CD4-positive, alpha-beta memory T cell (primary cell): Measurements from ENCODE around the gene PARP6. TPM values are rescaled to one million over a fixed set of nuclear protein-coding genes. Genes with fewer than 3 reads are reported as not detected.

ENCODE experiments used
- CTCF ChIA-PET: fragments of 350-600 bp; sonication (Branson Sonifier 250); formaldehyde crosslinking; loops from one replicate; lab custom pipeline; 2021; ENCODE audit warnings: inconsistent platforms; ENCODE audit not compliant: partially characterized antibody; lab: Charles Lee
- POLR2A ChIA-PET: fragments of 350-600 bp; sonication (Branson Sonifier 250); formaldehyde crosslinking; loops from one replicate; lab custom pipeline; 2021; ENCODE audit not compliant: partially characterized antibody; lab: Charles Lee
- DNase-seq, 5 donors: peaks; one replicate each; pipeline versions ENCODE4 v3.0.0 to v3.0.0-alpha.2; 2020 to 2022; ENCODE audit warnings: mixed read lengths in 1 of 5
- H3K27ac ChIP-seq: one replicate; pipeline ENCODE4 v1.7.0; 2013; ENCODE audit warnings: low read depth, low read length
- H3K27me3 ChIP-seq: 2 replicates; pipeline ENCODE4 v1.7.0; 2013; ENCODE audit warnings: mild to moderate bottlenecking, low read length, moderate library complexity; ENCODE audit not compliant: insufficient read depth
- H3K36me3 ChIP-seq: 2 replicates; pipeline ENCODE4 v1.7.0; 2013; ENCODE audit warnings: mild to moderate bottlenecking, low read length, moderate library complexity; ENCODE audit not compliant: insufficient read depth
- H3K4me1 ChIP-seq: 2 replicates; pipeline ENCODE4 v1.7.0; 2013; ENCODE audit warnings: mild to moderate bottlenecking, low read length, moderate library complexity; ENCODE audit not compliant: insufficient read depth
- H3K4me3 ChIP-seq, 2 donors: one replicate each; pipeline ENCODE4 v1.7.0; 2013; ENCODE audit warnings: low read length in 2 of 2, mild to moderate bottlenecking in 1 of 2
- H3K9me3 ChIP-seq, 2 donors: one replicate each; pipeline ENCODE4 v1.7.0; 2013; ENCODE audit warnings: low read length in 2 of 2, control low read depth in 1 of 2; ENCODE audit not compliant: control insufficient read depth in 1 of 2
- H3K27ac Mint-ChIP-seq, 7 donors: one replicate each; pipeline ENCODE4 v1.8.0; 2020 to 2021; ENCODE audit warnings: mixed read lengths in 7 of 7, mild to moderate bottlenecking in 6 of 7, inconsistent platforms in 3 of 7, moderate library complexity in 3 of 7
- H3K27me3 Mint-ChIP-seq, 2 donors: one replicate each; pipeline ENCODE4 v1.8.0; 2020 to 2021; ENCODE audit warnings: mixed read lengths in 2 of 2
- H3K36me3 Mint-ChIP-seq, 2 donors: one replicate each; pipeline ENCODE4 v1.8.0; 2020 to 2021; ENCODE audit warnings: mixed read lengths in 2 of 2, inconsistent platforms in 1 of 2, mild to moderate bottlenecking in 1 of 2
- H3K4me1 Mint-ChIP-seq, 4 donors: one replicate each; pipeline ENCODE4 v1.8.0; 2020 to 2021; ENCODE audit warnings: mixed read lengths in 4 of 4, mild to moderate bottlenecking in 1 of 4
- H3K4me3 Mint-ChIP-seq, 8 donors: one replicate each; pipeline ENCODE4 v1.8.0; 2020 to 2021; ENCODE audit warnings: mixed read lengths in 8 of 8, mild to moderate bottlenecking in 7 of 8, moderate library complexity in 6 of 8, inconsistent platforms in 3 of 8
- H3K9me3 Mint-ChIP-seq, 8 donors: one replicate each; pipeline ENCODE4 v1.8.0; 2020 to 2021; ENCODE audit warnings: mixed read lengths in 8 of 8, mild to moderate bottlenecking in 5 of 8, inconsistent platforms in 3 of 8, moderate library complexity in 1 of 8
- intact Hi-C: fragments of 100-400 bp; cut with micrococcal nuclease; formaldehyde crosslinking; loops from one replicate; pipeline ENCODE4 v1.15.1; 2023
- polyA plus RNA-seq, 2 donors: library from polyadenylated mRNA; unstranded; fragments of 300-500 nt; fragmentation: Illumina TruSeq; gene quantifications; one replicate each; pipeline ENCODE4 v1.2.3, GENCODE V29; 2021
- total RNA-seq, 2 experiments: library from RNA; stranded (reverse); gene quantifications; one replicate each; pipeline ENCODE4 v1.2.3, GENCODE V29; 2021

Gene PARP6
- total RNA-seq, result 100 to 1,000 TPM; 111 TPM
- 10 to 100 TPM in 1 of 2 donors, 1 to 10 TPM in 1; 7.5 to 34.0 TPM for polyA plus RNA-seq

- H3K4me1 Mint-ChIP-seq, result peaks cover 27 to 43% (median 36%) of the 10 kb centered on the region in 4 donors
- Histone ChIP-seq H3K27me3 (no peaks in the 10 kb centered on the region), H3K4me3 (peak within 1 kb of the TSS; percentile 26 to 65), H3K4me1 (peaks cover 34% of the 10 kb centered on the region), H3K36me3 (peaks cover 6% of the 10 kb centered on the region), H3K9me3 (no peaks in the 10 kb centered on the region), H3K27ac (peak within 1 kb of the TSS; percentile 87)
- H3K27me3 Mint-ChIP-seq, result no peaks in the 10 kb centered on the region
- H3K9me3 Mint-ChIP-seq, result peaks cover 0 to 1% (median 0%) of the 10 kb centered on the region in 8 donors
- peak; percentile 98 to 100 (median 100) for DNase-seq
- ChIA-PET POLR2A (interaction anchor here (1.2 to 2.9 kb wide), 5 partner anchors 12 to 201 kb away, joined by 3 to 39 read pairs (median 19); partner anchors contain the start of gene PKM), CTCF (interaction anchor here (1.0 to 3.1 kb wide), 7 partner anchors 11 to 77 kb away, joined by 3 to 36 read pairs (median 6); partner anchors contain the start of genes GRAMD2A and PKM)
- intact Hi-C loops, result loop anchor here (1.0 to 10.0 kb wide), 6 partner anchors 41 to 202 kb away; partner anchors contain the start of genes ARIH1, CELF6, GRAMD2A and HEXA
- H3K27ac Mint-ChIP-seq, result peak within 1 kb of the TSS; percentile 93 to 97 (median 95)
- peaks cover 8 to 10% of the 10 kb centered on the region in 2 donors for H3K36me3 Mint-ChIP-seq
- H3K4me3 Mint-ChIP-seq, result peak within 1 kb of the TSS; percentile 85 to 93 (median 88)
Observed at GRCh38 chr15:72272213-72272996, at the start of gene PARP6. Gene PARP6 (minus strand): TSS chr15:72272554. CDS start chr15:72267477, 5,077 bp downstream.

GRCh38 chr15:72319985-72320671 is 47.8 kb upstream of the PARP6 start, which contains the start of gene CELF6:
Gene CELF6 (minus strand): TSS chr15:72320157. CDS start chr15:72319874, 283 bp downstream.
- Mint-ChIP-seq H3K4me3 (peak within 1 kb of the TSS; percentile 70 to 92 (median 87)), H3K9me3 (peaks cover 0 to 11% (median 7%) of the 10 kb centered on the region in 8 donors), H3K36me3 (peaks cover 10 to 12% of the 10 kb centered on the region in 2 donors), H3K27ac (peak within 1 kb of the TSS; percentile 90 to 97 (median 92)), H3K4me1 (peaks cover 21 to 32% (median 25%) of the 10 kb centered on the region in 4 donors), H3K27me3 (no peaks in the 10 kb centered on the region)
- no peaks in the 10 kb centered on the region for H3K27me3 ChIP-seq
- CTCF ChIA-PET, result no interaction called here
- no peaks in the 10 kb centered on the region for H3K36me3 ChIP-seq
- H3K9me3 ChIP-seq, result no peaks in the 10 kb centered on the region
- peak within 1 kb of the TSS; percentile 44 for H3K27ac ChIP-seq
- POLR2A ChIA-PET, result interaction anchor here (0.9 kb wide), 1 partner anchor 56 kb away, joined by 4 read pairs; the partner anchor contains the start of gene HEXA
- intact Hi-C loops, result loop anchor here (1.0 to 10.0 kb wide), 3 partner anchors 48 to 365 kb away; partner anchors contain the start of genes ARIH1, BBS4, HIGD2B and PARP6
- peak within 1 kb of the TSS; percentile 29 to 59 for H3K4me3 ChIP-seq
- peaks cover 15% of the 10 kb centered on the region for H3K4me1 ChIP-seq
- DNase-seq, result peak; percentile 77 to 95 (median 80)

- intact Hi-C loops, result loop anchor here (10.0 kb wide), 2 partner anchors 155 to 365 kb away; partner anchors contain the start of genes ARIH1, BBS4 and HIGD2B
- Histone ChIP-seq H3K27ac (no peak overlapping the region), H3K27me3 (no peaks in the 10 kb centered on the region), H3K36me3 (no peaks in the 10 kb centered on the region), H3K4me1 (peaks cover 15% of the 10 kb centered on the region), H3K4me3 (no peak overlapping the region), H3K9me3 (no peaks in the 10 kb centered on the region)
- ChIA-PET POLR2A (interaction anchor here (0.9 kb wide), 1 partner anchor 57 kb away, joined by 4 read pairs; the partner anchor contains the start of gene HEXA), CTCF (no interaction called here)
- peak overlapping the region; percentile 64 to 86 (median 78) for H3K4me3 Mint-ChIP-seq
- H3K27ac Mint-ChIP-seq, result peak overlapping the region; percentile 37 to 97 (median 83)
- DNase-seq, result peak; percentile 40 to 54 (median 48)
- H3K36me3 Mint-ChIP-seq, result peaks cover 7 to 8% of the 10 kb centered on the region in 2 donors
- H3K9me3 Mint-ChIP-seq, result peaks cover 0 to 9% (median 5%) of the 10 kb centered on the region in 8 donors
- no peaks in the 10 kb centered on the region for H3K27me3 Mint-ChIP-seq
- H3K4me1 Mint-ChIP-seq, result peaks cover 21 to 32% (median 25%) of the 10 kb centered on the region in 4 donors
Observed at GRCh38 chr15:72319360-72319984, 47.1 kb upstream of the PARP6 start.

GRCh38 chr15:72318408-72318942 is 46.1 kb upstream of the PARP6 start:
- peaks cover 21 to 32% (median 26%) of the 10 kb centered on the region in 4 donors for H3K4me1 Mint-ChIP-seq
- Histone ChIP-seq H3K4me1 (peaks cover 15% of the 10 kb centered on the region), H3K36me3 (no peaks in the 10 kb centered on the region), H3K4me3 (no peak overlapping the region), H3K27me3 (no peaks in the 10 kb centered on the region), H3K27ac (no peak overlapping the region), H3K9me3 (no peaks in the 10 kb centered on the region)
- POLR2A ChIA-PET, result no interaction called here
- H3K9me3 Mint-ChIP-seq, result peaks cover 0 to 6% (median 0%) of the 10 kb centered on the region in 8 donors
- peak overlapping the region; percentile 41 to 86 (median 78) for H3K4me3 Mint-ChIP-seq
- CTCF ChIA-PET, result no interaction called here
- H3K27me3 Mint-ChIP-seq, result no peaks in the 10 kb centered on the region
- peaks cover 0 to 3% of the 10 kb centered on the region in 2 donors for H3K36me3 Mint-ChIP-seq
- DNase-seq, result no peak
- intact Hi-C loops, result loop anchor here (10.0 kb wide), 2 partner anchors 156 to 366 kb away; partner anchors contain the start of genes ARIH1, BBS4 and HIGD2B
- H3K27ac Mint-ChIP-seq, result peak overlapping the region; percentile 56 to 97 (median 80)

- CTCF ChIA-PET, result no interaction called here
- Histone ChIP-seq H3K9me3 (no peaks in the 10 kb centered on the region), H3K4me1 (peaks cover 7% of the 10 kb centered on the region), H3K27ac (no peak overlapping the region), H3K4me3 (no peak overlapping the region), H3K36me3 (no peaks in the 10 kb centered on the region), H3K27me3 (no peaks in the 10 kb centered on the region)
- H3K27ac Mint-ChIP-seq, result no peak overlapping the region
- H3K9me3 Mint-ChIP-seq, result peaks cover 0 to 3% (median 0%) of the 10 kb centered on the region in 8 donors
- intact Hi-C loops, result loop anchor here (10.0 kb wide), 2 partner anchors 159 to 369 kb away; partner anchors contain the start of genes ARIH1, BBS4 and HIGD2B
- no peak overlapping the region for H3K4me3 Mint-ChIP-seq
- H3K36me3 Mint-ChIP-seq, result peaks cover 0 to 3% of the 10 kb centered on the region in 2 donors
- DNase-seq, result no peak
- no peaks in the 10 kb centered on the region for H3K27me3 Mint-ChIP-seq
- peaks cover 19 to 29% (median 23%) of the 10 kb centered on the region in 4 donors for H3K4me1 Mint-ChIP-seq
- POLR2A ChIA-PET, result no interaction called here
Observed at GRCh38 chr15:72315706-72316370, 43.5 kb upstream of the PARP6 start.
